ENCODE results near the gene SERPINA4. TPM values are rescaled to one million over a fixed set of nuclear protein-coding genes. Genes with fewer than 3 reads are reported as not detected.

The SERPINA4 gene
- total and polyA plus RNA-seq, 2 of the 8 experiments (the other 6 are each of a cell fraction or from before 2014, with no cell fraction given): not detected

GRCh38 chr14:94571950-94572349 is 10.7 kb downstream of the SERPINA4 start:
- Histone ChIP-seq H3K23me2 (ENCODE audit: low read depth, low read length) (no peaks in the 10 kb centered on the region), H2AFZ (ENCODE audit: low read length) (no peak overlapping the region), H3K9ac (replicated peaks in 1 of 4; ENCODE audit: extremely low read depth in 1 of 4, low read depth in 3 of 4, low read length in 3 of 4) (no peak overlapping the region), H2BK15ac (ENCODE audit: low read length) (no peak overlapping the region), H3K4me2 (ENCODE audit: insufficient read depth in 1 of 2, low read depth in 2 of 2, low read length in 2 of 2) (no peak overlapping the region), H2BK5ac (ENCODE audit: low read depth, low read length) (no peak overlapping the region), H4K20me1 (replicated peaks in 1 of 2; ENCODE audit: control insufficient read depth in 1 of 2, insufficient read depth in 2 of 2, low read length in 2 of 2) (no peaks in the 10 kb centered on the region), H3K4me1 (replicated peaks in 1 of 4; ENCODE audit: control insufficient read depth in 3 of 4, insufficient read depth in 4 of 4, low read length in 3 of 4) (no peaks in the 10 kb centered on the region), H3K9me3 (ENCODE audit: insufficient read depth in 2 of 2, low read depth in 1 of 2, low read length in 1 of 2) (0 out of 4 replicates have a peak, but pooled peaks cover 0 to 3% of the 10 kb centered on the region in 2 experiments), H4K5ac (ENCODE audit: insufficient read length, low read depth, low read length) (no peak overlapping the region), H3K79me2 (ENCODE audit: control insufficient read depth in 1 of 2, insufficient read depth in 2 of 2, low read length in 2 of 2) (no peaks in the 10 kb centered on the region), H2AK5ac (ENCODE audit: low read depth, low read length) (no peak overlapping the region), H3K23ac (ENCODE audit: insufficient read length) (no peak overlapping the region), H3K79me1 (ENCODE audit: low read depth, low read length) (no peaks in the 10 kb centered on the region), H3K4me3 (ENCODE audit: extremely low read depth in 1 of 4, insufficient read depth in 2 of 4, low read depth in 3 of 4, low read length in 4 of 4) (no peak overlapping the region), H3K27me3 (replicated peaks in 1 of 4; ENCODE audit: control insufficient read depth in 3 of 4, extremely low read depth in 1 of 4, insufficient read depth in 3 of 4, low read length in 3 of 4) (no peaks in the 10 kb centered on the region), H2BK12ac (ENCODE audit: low read depth, low read length) (no peak overlapping the region), H3K27ac (ENCODE audit: low read depth, low read length) (no peak overlapping the region), H4K91ac (replicated peaks; ENCODE audit: insufficient read length, low read length) (no peak overlapping the region), H3K56ac (replicated peaks; ENCODE audit: insufficient read length, low read depth, low read length) (no peak overlapping the region), H2BK120ac (replicated peaks; ENCODE audit: low read depth, low read length) (no peak overlapping the region), H3K18ac (ENCODE audit: extremely low read depth, low read length) (no peak overlapping the region), H4K8ac (ENCODE audit: extremely low read depth, insufficient read depth, low read length) (no peak overlapping the region), H2BK20ac (ENCODE audit: low read length) (no peak overlapping the region), H3K14ac (ENCODE audit: insufficient read length) (no peak overlapping the region), H3K4ac (replicated peaks; ENCODE audit: insufficient read length, low read depth, low read length) (no peak overlapping the region), H3K36me3 (ENCODE audit: control insufficient read depth in 2 of 4, insufficient read depth in 4 of 4, low read length in 3 of 4) (no peaks in the 10 kb centered on the region)
- CTCF ChIA-PET (ENCODE audit: partially characterized antibody): interaction anchor here (2.1 kb wide), 2 partner anchors 22 to 86 kb away, joined by 6 to 9 read pairs; no protein-coding TSS in a partner anchor
- WGBS, 2 experiments (ENCODE audit: extremely low coverage in 1 of 2, insufficient coverage in 1 of 2, insufficient read length in 1 of 2, insufficient replicate concordance in 2 of 2, low coverage in 1 of 2, low lambda C conversion rate in 2 of 2, missing lambda C conversion rate in 1 of 2): 94% methylated on average over 6 of the region's 6 CpGs; no CpG with 5 or more reads in 1 of the 2 experiments
- FAIRE-seq (no peak), DNase-seq (ENCODE audit: low read depth in 1 of 2, low spot score in 2 of 2) (no peak)
- POLR2A ChIA-PET (ENCODE audit: partially characterized antibody): no interaction called here
- no peak for TF ChIP-seq NANOG (IDR thresholded peaks at IDR 0.05; ENCODE audit: insufficient read depth, low read depth, low read length, poor library complexity, severe bottlenecking)
- TF ChIP-seq MAX (IDR thresholded peaks at IDR 0.05): no peak
- no peak for TF ChIP-seq HDAC2 (IDR thresholded peaks at IDR 0.05; ENCODE audit: borderline replicate concordance in 1 of 2, low read depth in 2 of 2, low read length in 2 of 2)
- no peak for TF ChIP-seq RBBP5 (IDR thresholded peaks at IDR 0.05; ENCODE audit: borderline replicate concordance, low read depth, low read length)
- TF ChIP-seq CEBPB (IDR thresholded peaks at IDR 0.05; ENCODE audit: low read depth, low read length): no peak
- no peak for TF ChIP-seq KDM1A (IDR thresholded peaks at IDR 0.05; ENCODE audit: borderline replicate concordance, low read length)
- no peak for TF ChIP-seq RAD21 (IDR thresholded peaks at IDR 0.05 in 1 of 2, conservative IDR thresholded peaks at IDR 0.05 in 1 of 2; ENCODE audit: low read depth in 2 of 2, low read length in 2 of 2)
- TF ChIP-seq SP4 (IDR thresholded peaks at IDR 0.05; ENCODE audit: low read length): no peak
- no peak for TF ChIP-seq CREB1 (IDR thresholded peaks at IDR 0.05)
- TF ChIP-seq SP1 (IDR thresholded peaks at IDR 0.05; ENCODE audit: low read depth, low read length): no peak
- TF ChIP-seq ASH2L (IDR thresholded peaks at IDR 0.05; ENCODE audit: low read length): no peak
- TF ChIP-seq CBX8 (IDR thresholded peaks at IDR 0.05; ENCODE audit: borderline replicate concordance, low read depth, low read length): no peak
- no peak for TF ChIP-seq CTBP2 (IDR thresholded peaks at IDR 0.05; ENCODE audit: borderline replicate concordance, insufficient read depth, insufficient read length, low read length)
- no peak for TF ChIP-seq KDM5A (IDR thresholded peaks at IDR 0.05; ENCODE audit: low read length)

Data from H1 (cell line).